K562 (cell line): Measurements from ENCODE around the gene CCNL1. TPM values are rescaled to one million over a fixed set of nuclear protein-coding genes. Genes with fewer than 3 reads are reported as not detected.

Experiments
- ATF7 ChIP-seq: fragments of 450-650 bp; IDR thresholded peaks from 2 replicates; pipeline ENCODE4 v1.7.1; 2014; ENCODE audit warnings: mild to moderate bottlenecking, moderate library complexity
- HMG20A ChIP-seq: fragments of 450-650 bp; formaldehyde crosslinking; conservative IDR thresholded peaks from 2 replicates; pipeline ENCODE4 v1.4.0; 2020; ENCODE audit warnings: mild to moderate bottlenecking, mixed read lengths
- HMGN3 ChIP-seq: IDR thresholded peaks from 2 replicates; pipeline ENCODE4 v1.6.1; 2011; ENCODE audit warnings: borderline replicate concordance, low read depth, mild to moderate bottlenecking, mixed read lengths, low read length; ENCODE audit not compliant: insufficient read length; ENCODE audit errors: extremely low read depth
- ID3 ChIP-seq, 2 experiments: fragments of 250-450 bp in 1 of 2; fragments of 450-650 bp in 1 of 2; sonication (Bioruptor Pico) in 1 of 2; IDR thresholded peaks; 2 replicates each; pipeline versions ENCODE4 v1.6.1 to v1.8.0; 2016 to 2021; ENCODE audit warnings: mild to moderate bottlenecking in 2 of 2, moderate library complexity in 2 of 2, missing compliant biosample characterization in 1 of 2, missing genetic modification characterization in 1 of 2
- ILK ChIP-seq: fragments of 450-650 bp; IDR thresholded peaks from 2 replicates; pipeline ENCODE4 v1.6.1; 2016; ENCODE audit warnings: missing genetic modification characterization, low read depth, mild to moderate bottlenecking, missing compliant biosample characterization, moderate library complexity, borderline replicate concordance
- JUND ChIP-seq, 2 experiments: IDR thresholded peaks; 2 replicates in 1 of 2; 3 replicates in 1 of 2; pipeline ENCODE4 v1.6.1; 2011; ENCODE audit warnings: borderline replicate concordance in 2 of 2, low read depth in 2 of 2, low read length in 2 of 2, improper control_type of control experiment in 1 of 2, missing biosample characterization in 1 of 2, missing genetic modification characterization in 1 of 2, missing genetic modification reagents in 1 of 2
- MAFF ChIP-seq: IDR thresholded peaks from 2 replicates; pipeline ENCODE4 v1.6.1; 2012; ENCODE audit warnings: low read length, improper control_type of control experiment
- MCM7 ChIP-seq, 2 experiments: fragments of 450-650 bp; IDR thresholded peaks; 2 replicates each; pipeline ENCODE4 v1.6.1; 2016 to 2018
- MTF1 ChIP-seq: fragments of 250-450 bp; sonication (Bioruptor Pico); IDR thresholded peaks from 2 replicates; pipeline ENCODE4 v1.9.0; 2021; ENCODE audit warnings: moderate library complexity, mild to moderate bottlenecking, inconsistent platforms, borderline replicate concordance
- PBX2 ChIP-seq, 2 experiments: IDR thresholded peaks in 1 of 2; conservative IDR thresholded peaks in 1 of 2; 2 replicates each; pipeline ENCODE4 v1.6.1; 2016; ENCODE audit warnings: low read depth in 2 of 2, mild to moderate bottlenecking in 1 of 2, missing compliant biosample characterization in 1 of 2, missing genetic modification characterization in 1 of 2, moderate library complexity in 1 of 2
- STAT5B ChIP-seq: fragments of 250-450 bp; sonication (Bioruptor Pico); IDR thresholded peaks from 2 replicates; pipeline ENCODE4 v1.8.0; 2021; ENCODE audit warnings: mild to moderate bottlenecking, inconsistent platforms
- SUPT5H ChIP-seq: fragments of 450-650 bp; IDR thresholded peaks from 2 replicates; pipeline ENCODE4 v1.6.1; 2016
- TCF7L2 ChIP-seq: fragments of 150-350 bp; IDR thresholded peaks from 2 replicates; pipeline ENCODE4 v1.6.1; 2016; ENCODE audit warnings: low read depth, mild to moderate bottlenecking, low read length, moderate library complexity
- ZNF311 ChIP-seq: fragments of 250-450 bp; sonication (Bioruptor Pico); IDR thresholded peaks from 2 replicates; pipeline ENCODE4 v1.4.0; 2020; ENCODE audit warnings: mild to moderate bottlenecking, moderate library complexity
- ZNF780A ChIP-seq: fragments of 250-450 bp; sonication (Bioruptor Pico); IDR thresholded peaks from 2 replicates; pipeline ENCODE4 v1.5.0; 2021; ENCODE audit warnings: mild to moderate bottlenecking
- polyA plus RNA-seq, 8 experiments: library from polyadenylated mRNA; depleted of rRNA in 4 of 8; stranded (reverse) in 5 of 8; unstranded in 3 of 8; fragments of >200 nt; fragmentation: Nextera tagmentation in 2 of 8; fragmentation: Illumina TruSeq in 1 of 8; extraction: Ambion mirVana in 2 of 8; extraction: Trizol in 1 of 8; gene quantifications; 2 replicates each; pipeline versions ENCODE4 v1.2.1 to v1.2.3, GENCODE V29; 2011 to 2014; ENCODE audit warnings: inconsistent platforms in 1 of 8, missing spikeins in 1 of 8
- total RNA-seq, 7 experiments: library from RNA; depleted of rRNA in 6 of 7; stranded (reverse); fragments of >200 nt in 6 of 7; fragmentation: Illumina TruSeq in 2 of 7; extraction: Trizol in 2 of 7; gene quantifications; 2 replicates each; pipeline versions ENCODE4 v1.2.1 to v1.2.3, GENCODE V29; 2011 to 2021; ENCODE audit warnings: low replicate concordance in 1 of 7

The CCNL1 gene
- total and polyA plus RNA-seq, 9 of the 15 experiments (the other 6 are each of a cell fraction or from before 2014, with no cell fraction given) = 16.1 to 186 (median 132) TPM

GRCh38 chr3:157115069-157116006 is 44.6 kb downstream of the CCNL1 start (continued):
- TF ChIP-seq ID3 (CRISPR knock-in tag; IDR thresholded peaks at IDR 0.05) = no peak
- peak; percentile 67 for TF ChIP-seq ID3 (tag; IDR thresholded peaks at IDR 0.05)
- no peak for TF ChIP-seq TCF7L2
- peak; percentile 61; the same call in 1 of the 2 replicates for TF ChIP-seq ATF7
- peak; percentile 22; the same call in 1 of the 2 replicates for TF ChIP-seq MAFF
- 0 out of 2 replicates have a peak, but pooled peaks have one; percentile 1 for TF ChIP-seq ZNF311 (CRISPR knock-in tag)
- TF ChIP-seq MTF1 (CRISPR knock-in tag) = no peak
- TF ChIP-seq SUPT5H = no peak
- TF ChIP-seq HMGN3 = no peak
- peak; percentile 84 for TF ChIP-seq JUND (IDR thresholded peaks at IDR 0.05; ENCODE audit: borderline replicate concordance, low read depth, low read length)
- TF ChIP-seq JUND (tag; IDR thresholded peaks at IDR 0.05; ENCODE audit: borderline replicate concordance, low read depth, low read length) = peak; percentile 91; the same call in 2 of the 3 replicates
- no peak for TF ChIP-seq STAT5B
- no peak for TF ChIP-seq MCM7 (IDR thresholded peaks at IDR 0.05)
- TF ChIP-seq HMG20A (CRISPR knock-in tag) = no peak
- TF ChIP-seq PBX2 (CRISPR knock-in tag; IDR thresholded peaks at IDR 0.05; ENCODE audit: low read depth) = no peak
- peak; percentile 67; the same call in 1 of the 2 replicates for TF ChIP-seq PBX2 (tag; conservative IDR thresholded peaks at IDR 0.05; ENCODE audit: low read depth)
- no peak for TF ChIP-seq ZNF780A
- peak; percentile 13; the same call in 1 of the 2 replicates for TF ChIP-seq ILK (tag)
